ENCODE data around the gene EFCAB6.

GRCh38 chr22:43628250-43628649, 183.9 kb downstream of the EFCAB6 start:
- no peak for TF ChIP-seq FOS (IDR thresholded peaks at IDR 0.05; ENCODE audit: borderline replicate concordance, extremely low read depth, insufficient read length)
- no peak for TF ChIP-seq POLR2A (IDR thresholded peaks at IDR 0.05; ENCODE audit: low read depth, low read length)
- TF ChIP-seq CREB1 (IDR thresholded peaks at IDR 0.05; ENCODE audit: low read depth): no peak
- TF ChIP-seq CTCF (IDR thresholded peaks at IDR 0.05 in 2 of 3, conservative IDR thresholded peaks at IDR 0.05 in 1 of 3; ENCODE audit: control insufficient read depth in 2 of 3, extremely low read depth in 1 of 3, insufficient read depth in 1 of 3, low read depth in 3 of 3, low read length in 3 of 3): no peak
- no peak for TF ChIP-seq RCOR1 (conservative IDR thresholded peaks at IDR 0.05; ENCODE audit: low read depth, low read length)
- TF ChIP-seq HDAC6 (IDR thresholded peaks at IDR 0.05; ENCODE audit: unreplicated experiment): no peak
- TF ChIP-seq CHD4 (IDR thresholded peaks at IDR 0.05): no peak
- TF ChIP-seq EGR1 (IDR thresholded peaks at IDR 0.05; ENCODE audit: borderline replicate concordance in 1 of 2, low read depth in 2 of 2, low read length in 2 of 2): no peak
- TF ChIP-seq ESRRA (IDR thresholded peaks at IDR 0.05; ENCODE audit: low read length): no peak
- TF ChIP-seq NFYB (IDR thresholded peaks at IDR 0.05; ENCODE audit: insufficient read depth, low read depth, low read length): no peak

All from GM12878 (cell line).